Astrocyte of the cerebellum (primary cell): ENCODE data around the gene ACER3.

Experiments
- DNase-seq: peaks from one replicate; pipeline ENCODE4 v3.0.0-alpha.2; 2011; ENCODE audit warnings: low read depth
- H3K4me3 ChIP-seq: 2 replicates; pipeline ENCODE4 v1.5.1; 2011; ENCODE audit warnings: mild to moderate bottlenecking, low read depth, low read length, moderate library complexity
- CTCF ChIP-seq: IDR thresholded peaks from 2 replicates; pipeline ENCODE4 v1.5.1; 2012; ENCODE audit warnings: low read length, low read depth, moderate library complexity, mild to moderate bottlenecking; ENCODE audit errors: missing control alignments
- in situ Hi-C: cut with HindIII; loops from 2 replicates; pipeline ENCODE4 v1.10.0; 2017; ENCODE audit warnings: low sequenced_read_pairs

Gene ACER3

GRCh38 chr11:76974179-76974891 is 113.6 kb downstream of the ACER3 start:
- no peak overlapping the region for H3K4me3 ChIP-seq
- in situ Hi-C loops = no loop called here
- TF ChIP-seq CTCF = no peak
- DNase-seq = no peak

GRCh38 chr11:76975513-76975912 is 114.8 kb downstream of the ACER3 start:
- in situ Hi-C loops = no loop called here
- H3K4me3 ChIP-seq = no peak overlapping the region
- DNase-seq = no peak
- TF ChIP-seq CTCF = no peak

DNA sequence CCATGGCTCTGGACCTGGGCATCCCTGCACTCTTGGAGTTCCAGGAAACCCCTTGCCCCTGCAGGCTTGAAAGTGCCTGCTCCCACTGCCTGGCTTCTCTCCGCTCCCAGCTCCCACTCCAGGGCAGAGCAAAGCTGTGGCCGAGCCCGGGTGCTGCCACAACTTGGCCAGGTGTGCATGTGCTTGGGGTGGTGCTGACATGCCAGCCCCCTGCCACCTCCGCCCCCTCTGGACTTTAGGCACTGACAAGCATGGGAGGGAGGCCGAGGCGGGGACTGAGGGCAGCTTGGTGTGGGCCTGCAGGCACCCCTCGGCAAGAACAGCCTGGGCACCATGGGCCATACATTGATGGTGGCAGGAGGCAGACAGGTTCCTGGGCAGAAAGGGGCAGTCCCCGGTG is 117.1 kb downstream of the ACER3 start:
- in situ Hi-C loops = no loop called here
- H3K4me3 ChIP-seq = no peak overlapping the region
- no peak for TF ChIP-seq CTCF
- DNase-seq = no peak

DNA sequence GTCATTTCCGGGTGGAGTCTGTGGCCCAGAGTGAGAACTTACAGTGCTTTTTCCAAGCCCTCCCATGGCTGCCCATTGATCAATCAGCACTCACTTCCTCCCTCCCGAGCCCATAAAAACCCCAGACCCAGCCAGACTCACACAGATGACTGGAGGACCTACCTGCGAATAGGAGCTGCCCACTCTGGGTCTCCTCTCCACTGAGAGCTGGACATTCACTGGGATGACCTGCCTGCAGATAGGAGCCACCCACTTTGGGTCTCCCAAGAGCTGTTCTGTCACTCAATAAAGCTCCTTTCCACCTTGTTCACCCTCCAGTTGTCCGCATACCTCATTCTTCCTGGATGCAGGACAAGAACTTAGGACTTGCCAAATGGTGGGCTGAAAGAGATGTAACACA is 117.5 kb downstream of the ACER3 start:
- TF ChIP-seq CTCF = no peak
- in situ Hi-C loops = no loop called here
- no peak overlapping the region for H3K4me3 ChIP-seq
- no peak for DNase-seq

- no peak for DNase-seq
- H3K4me3 ChIP-seq = no peak overlapping the region
- no peak for TF ChIP-seq CTCF
- in situ Hi-C loops = no loop called here
These were observed 118.1 kb downstream of the ACER3 start for GRCh38 chr11:76978818-76979217.

DNA sequence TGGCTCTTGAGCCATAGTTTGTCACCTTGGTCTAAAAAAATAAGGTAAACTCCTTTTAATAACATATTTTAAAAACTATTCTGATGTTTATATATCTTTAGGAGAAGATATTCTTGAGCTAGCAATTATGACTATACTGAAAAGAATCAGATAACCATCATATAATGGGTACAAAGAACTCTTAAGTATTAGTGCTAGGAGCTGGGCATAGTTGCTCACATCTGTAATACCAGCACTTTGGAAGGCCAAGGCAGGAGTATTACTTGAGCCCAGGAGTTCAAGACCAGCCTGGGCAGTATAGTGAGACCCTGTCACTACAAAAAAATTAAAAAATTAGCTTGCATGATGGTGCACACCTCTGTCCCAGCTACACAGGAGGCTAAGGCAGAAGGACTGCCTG is 119.5 kb downstream of the ACER3 start:
- no peak for DNase-seq
- no peak for TF ChIP-seq CTCF
- in situ Hi-C loops = no loop called here

More for the DNA sequence above, 119.5 kb downstream of the ACER3 start:
- no peak overlapping the region for H3K4me3 ChIP-seq
